HepG2 (cell line): ENCODE results near the gene CDK5RAP1. TPM values are rescaled to one million over a fixed set of nuclear protein-coding genes. Genes with fewer than 3 reads are reported as not detected.

Experiments used
- CAMTA2 ChIP-seq: sonication (generic); formaldehyde crosslinking; IDR thresholded peaks from 2 replicates; pipeline ENCODE4 v1.4.0; 2020; ENCODE audit warnings: mild to moderate bottlenecking, missing genetic modification reagents, borderline replicate concordance
- CEBPB ChIP-seq: IDR thresholded peaks from 2 replicates; pipeline ENCODE4 v1.6.1; 2011; ENCODE audit warnings: low read depth, low read length, improper control_type of control experiment, borderline replicate concordance
- ESRRA ChIP-seq: sonication (generic); formaldehyde crosslinking; IDR thresholded peaks from 2 replicates; pipeline ENCODE4 v1.5.1; 2020; ENCODE audit warnings: mild to moderate bottlenecking, low read depth, missing genetic modification reagents
- HCFC1 ChIP-seq: fragments of 150-350 bp; IDR thresholded peaks from 2 replicates; pipeline ENCODE4 v1.6.1; 2014; ENCODE audit warnings: low read depth, low read length
- KLF15 ChIP-seq: sonication (generic); formaldehyde crosslinking; IDR thresholded peaks from 2 replicates; pipeline ENCODE4 v1.8.1; 2023; ENCODE audit warnings: borderline replicate concordance, mild to moderate bottlenecking, inconsistent platforms, missing genetic modification reagents, mixed read lengths
- RBFOX2 ChIP-seq: fragments of 200-400 bp; formaldehyde crosslinking; IDR thresholded peaks from 2 replicates; pipeline ENCODE4 v1.6.1; 2017; ENCODE audit warnings: low read depth, mild to moderate bottlenecking, low read length
- RORA ChIP-seq: sonication (generic); formaldehyde crosslinking; IDR thresholded peaks from 2 replicates; pipeline ENCODE4 v1.5.0; 2020; ENCODE audit warnings: mild to moderate bottlenecking, missing genetic modification reagents, moderate library complexity
- TCF7 ChIP-seq: sonication (generic); IDR thresholded peaks from 2 replicates; pipeline ENCODE4 v1.6.1; 2016; ENCODE audit warnings: antibody characterized with exemption, low read depth
- U2AF1 ChIP-seq: fragments of 200-400 bp; formaldehyde crosslinking; optimal IDR thresholded peaks from 2 replicates; pipeline ENCODE3; 2017; ENCODE audit warnings: mild to moderate bottlenecking, low read depth, low read length
- ZNF12 ChIP-seq: sonication (generic); formaldehyde crosslinking; IDR thresholded peaks from 2 replicates; pipeline ENCODE4 v1.5.0; 2020; ENCODE audit warnings: missing genetic modification reagents
- ZNF468 ChIP-seq: sonication (generic); formaldehyde crosslinking; IDR thresholded peaks from 2 replicates; pipeline ENCODE4 v1.8.0; 2022; ENCODE audit warnings: mild to moderate bottlenecking, moderate library complexity, missing genetic modification reagents
- polyA plus RNA-seq, 8 experiments: library from polyadenylated mRNA; depleted of rRNA in 3 of 8; stranded (reverse) in 7 of 8; unstranded in 1 of 8; fragments of >200 nt; fragmentation: Illumina TruSeq in 4 of 8; extraction: Trizol in 4 of 8; gene quantifications; 2 replicates each; pipeline versions ENCODE4 v1.2.1 to v1.2.3, GENCODE V29; 2011 to 2016; ENCODE audit warnings: low read depth in 4 of 8, missing spikeins in 1 of 8, mixed read lengths in 1 of 8; ENCODE audit not compliant: insufficient read depth in 1 of 8
- total RNA-seq, 5 experiments: library from RNA; depleted of rRNA; stranded (reverse); fragments of >200 nt; fragmentation: Illumina TruSeq; extraction: Trizol; gene quantifications; 2 replicates each; pipeline ENCODE4 v1.2.3, GENCODE V29; 2016; ENCODE audit warnings: low read depth in 1 of 5
- TF ChIP-seq, protein P1 (sequence below): sonication (generic); formaldehyde crosslinking; IDR thresholded peaks from 2 replicates; pipeline ENCODE4 v1.5.0; 2020; ENCODE audit warnings: mild to moderate bottlenecking, missing genetic modification reagents, borderline replicate concordance
- TF ChIP-seq, protein P2 (sequence below): sonication (generic); formaldehyde crosslinking; IDR thresholded peaks from 2 replicates; pipeline ENCODE4 v1.8.0; 2022; ENCODE audit warnings: mild to moderate bottlenecking, missing genetic modification reagents, moderate library complexity
- TF ChIP-seq, protein P3 (sequence below): sonication (generic); formaldehyde crosslinking; IDR thresholded peaks from 2 replicates; pipeline ENCODE4 v1.5.0; 2020; ENCODE audit warnings: missing genetic modification reagents, mild to moderate bottlenecking, borderline replicate concordance
- TF ChIP-seq, protein P4 (sequence below): sonication (generic); formaldehyde crosslinking; IDR thresholded peaks from 2 replicates; pipeline ENCODE4 v1.5.0; 2020; ENCODE audit warnings: missing genetic modification reagents

The CDK5RAP1 gene
- total and polyA plus RNA-seq, 2 of the 13 experiments (the other 11 are each of a cell fraction or from before 2014, with no cell fraction given) = 53.6 to 98.2 TPM

DNA sequence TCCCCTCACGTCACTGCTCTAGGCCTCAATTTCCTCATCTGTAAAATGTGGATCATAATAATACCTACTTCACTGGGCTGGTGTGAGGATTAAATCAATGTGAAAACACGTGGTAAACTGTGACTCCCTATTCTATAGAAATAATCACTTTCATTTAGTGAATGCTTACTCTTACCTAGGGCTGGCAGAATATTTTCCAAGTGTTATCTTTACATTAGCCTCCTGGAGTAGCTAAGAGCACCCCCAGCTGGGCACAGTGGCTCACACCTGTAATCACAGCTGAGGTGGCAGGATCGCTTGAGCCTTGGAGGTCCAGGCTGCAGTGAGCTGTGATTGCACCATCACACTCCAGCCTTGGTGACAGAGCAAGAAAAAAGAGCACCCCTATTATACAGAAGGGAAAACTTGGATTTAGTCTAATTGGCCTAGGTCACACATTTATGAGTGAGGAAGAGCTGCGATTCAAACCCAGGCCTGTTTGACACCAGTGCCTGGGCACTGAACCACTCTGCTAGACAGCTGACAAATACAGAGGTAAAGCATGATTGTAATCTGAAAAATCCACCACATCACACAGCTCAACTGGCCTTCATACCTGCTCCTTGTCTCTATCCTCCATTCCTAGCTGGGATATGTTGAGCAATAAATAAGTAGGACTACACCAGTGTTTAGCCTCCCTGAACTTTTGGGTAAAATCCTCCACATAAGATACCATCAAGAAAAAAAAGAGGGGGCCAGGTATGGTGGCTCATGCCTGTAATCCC lies 43.7 kb upstream of the CDK5RAP1 start (continued):
- TF ChIP-seq, protein P1, sequence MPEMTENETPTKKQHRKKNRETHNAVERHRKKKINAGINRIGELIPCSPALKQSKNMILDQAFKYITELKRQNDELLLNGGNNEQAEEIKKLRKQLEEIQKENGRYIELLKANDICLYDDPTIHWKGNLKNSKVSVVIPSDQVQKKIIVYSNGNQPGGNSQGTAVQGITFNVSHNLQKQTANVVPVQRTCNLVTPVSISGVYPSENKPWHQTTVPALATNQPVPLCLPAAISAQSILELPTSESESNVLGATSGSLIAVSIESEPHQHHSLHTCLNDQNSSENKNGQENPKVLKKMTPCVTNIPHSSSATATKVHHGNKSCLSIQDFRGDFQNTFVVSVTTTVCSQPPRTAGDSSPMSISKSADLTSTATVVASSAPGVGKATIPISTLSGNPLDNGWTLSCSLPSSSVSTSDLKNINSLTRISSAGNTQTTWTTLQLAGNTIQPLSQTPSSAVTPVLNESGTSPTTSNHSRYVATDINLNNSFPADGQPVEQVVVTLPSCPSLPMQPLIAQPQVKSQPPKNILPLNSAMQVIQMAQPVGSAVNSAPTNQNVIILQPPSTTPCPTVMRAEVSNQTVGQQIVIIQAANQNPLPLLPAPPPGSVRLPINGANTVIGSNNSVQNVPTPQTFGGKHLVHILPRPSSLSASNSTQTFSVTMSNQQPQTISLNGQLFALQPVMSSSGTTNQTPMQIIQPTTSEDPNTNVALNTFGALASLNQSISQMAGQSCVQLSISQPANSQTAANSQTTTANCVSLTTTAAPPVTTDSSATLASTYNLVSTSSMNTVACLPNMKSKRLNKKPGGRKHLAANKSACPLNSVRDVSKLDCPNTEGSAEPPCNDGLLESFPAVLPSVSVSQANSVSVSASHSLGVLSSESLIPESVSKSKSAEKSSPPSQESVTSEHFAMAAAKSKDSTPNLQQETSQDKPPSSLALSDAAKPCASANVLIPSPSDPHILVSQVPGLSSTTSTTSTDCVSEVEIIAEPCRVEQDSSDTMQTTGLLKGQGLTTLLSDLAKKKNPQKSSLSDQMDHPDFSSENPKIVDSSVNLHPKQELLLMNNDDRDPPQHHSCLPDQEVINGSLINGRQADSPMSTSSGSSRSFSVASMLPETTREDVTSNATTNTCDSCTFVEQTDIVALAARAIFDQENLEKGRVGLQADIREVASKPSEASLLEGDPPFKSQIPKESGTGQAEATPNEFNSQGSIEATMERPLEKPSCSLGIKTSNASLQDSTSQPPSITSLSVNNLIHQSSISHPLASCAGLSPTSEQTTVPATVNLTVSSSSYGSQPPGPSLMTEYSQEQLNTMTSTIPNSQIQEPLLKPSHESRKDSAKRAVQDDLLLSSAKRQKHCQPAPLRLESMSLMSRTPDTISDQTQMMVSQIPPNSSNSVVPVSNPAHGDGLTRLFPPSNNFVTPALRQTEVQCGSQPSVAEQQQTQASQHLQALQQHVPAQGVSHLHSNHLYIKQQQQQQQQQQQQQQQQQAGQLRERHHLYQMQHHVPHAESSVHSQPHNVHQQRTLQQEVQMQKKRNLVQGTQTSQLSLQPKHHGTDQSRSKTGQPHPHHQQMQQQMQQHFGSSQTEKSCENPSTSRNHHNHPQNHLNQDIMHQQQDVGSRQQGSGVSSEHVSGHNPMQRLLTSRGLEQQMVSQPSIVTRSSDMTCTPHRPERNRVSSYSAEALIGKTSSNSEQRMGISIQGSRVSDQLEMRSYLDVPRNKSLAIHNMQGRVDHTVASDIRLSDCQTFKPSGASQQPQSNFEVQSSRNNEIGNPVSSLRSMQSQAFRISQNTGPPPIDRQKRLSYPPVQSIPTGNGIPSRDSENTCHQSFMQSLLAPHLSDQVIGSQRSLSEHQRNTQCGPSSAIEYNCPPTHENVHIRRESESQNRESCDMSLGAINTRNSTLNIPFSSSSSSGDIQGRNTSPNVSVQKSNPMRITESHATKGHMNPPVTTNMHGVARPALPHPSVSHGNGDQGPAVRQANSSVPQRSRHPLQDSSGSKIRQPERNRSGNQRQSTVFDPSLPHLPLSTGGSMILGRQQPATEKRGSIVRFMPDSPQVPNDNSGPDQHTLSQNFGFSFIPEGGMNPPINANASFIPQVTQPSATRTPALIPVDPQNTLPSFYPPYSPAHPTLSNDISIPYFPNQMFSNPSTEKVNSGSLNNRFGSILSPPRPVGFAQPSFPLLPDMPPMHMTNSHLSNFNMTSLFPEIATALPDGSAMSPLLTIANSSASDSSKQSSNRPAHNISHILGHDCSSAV (CRISPR knock-in tag) = no peak
- TF ChIP-seq, protein P2, sequence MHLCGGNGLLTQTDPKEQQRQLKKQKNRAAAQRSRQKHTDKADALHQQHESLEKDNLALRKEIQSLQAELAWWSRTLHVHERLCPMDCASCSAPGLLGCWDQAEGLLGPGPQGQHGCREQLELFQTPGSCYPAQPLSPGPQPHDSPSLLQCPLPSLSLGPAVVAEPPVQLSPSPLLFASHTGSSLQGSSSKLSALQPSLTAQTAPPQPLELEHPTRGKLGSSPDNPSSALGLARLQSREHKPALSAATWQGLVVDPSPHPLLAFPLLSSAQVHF = no peak
- no peak for TF ChIP-seq RORA
- no peak for TF ChIP-seq ESRRA (CRISPR knock-in tag)
- no peak for TF ChIP-seq ZNF468 (CRISPR knock-in tag)
- no peak for TF ChIP-seq TCF7
- TF ChIP-seq RBFOX2 = no peak
- TF ChIP-seq, protein P3, sequence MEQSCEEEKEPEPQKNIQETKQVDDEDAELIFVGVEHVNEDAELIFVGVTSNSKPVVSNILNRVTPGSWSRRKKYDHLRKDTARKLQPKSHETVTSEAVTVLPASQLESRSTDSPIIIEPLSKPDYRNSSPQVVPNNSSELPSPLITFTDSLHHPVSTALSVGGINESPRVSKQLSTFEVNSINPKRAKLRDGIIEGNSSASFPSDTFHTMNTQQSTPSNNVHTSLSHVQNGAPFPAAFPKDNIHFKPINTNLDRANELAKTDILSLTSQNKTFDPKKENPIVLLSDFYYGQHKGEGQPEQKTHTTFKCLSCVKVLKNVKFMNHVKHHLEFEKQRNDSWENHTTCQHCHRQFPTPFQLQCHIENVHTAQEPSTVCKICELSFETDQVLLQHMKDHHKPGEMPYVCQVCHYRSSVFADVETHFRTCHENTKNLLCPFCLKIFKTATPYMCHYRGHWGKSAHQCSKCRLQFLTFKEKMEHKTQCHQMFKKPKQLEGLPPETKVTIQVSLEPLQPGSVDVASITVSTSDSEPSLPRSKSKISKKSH (CRISPR knock-in tag) = no peak
- no peak for TF ChIP-seq CAMTA2 (CRISPR knock-in tag)
- TF ChIP-seq HCFC1 = no peak
- TF ChIP-seq, protein P4, sequence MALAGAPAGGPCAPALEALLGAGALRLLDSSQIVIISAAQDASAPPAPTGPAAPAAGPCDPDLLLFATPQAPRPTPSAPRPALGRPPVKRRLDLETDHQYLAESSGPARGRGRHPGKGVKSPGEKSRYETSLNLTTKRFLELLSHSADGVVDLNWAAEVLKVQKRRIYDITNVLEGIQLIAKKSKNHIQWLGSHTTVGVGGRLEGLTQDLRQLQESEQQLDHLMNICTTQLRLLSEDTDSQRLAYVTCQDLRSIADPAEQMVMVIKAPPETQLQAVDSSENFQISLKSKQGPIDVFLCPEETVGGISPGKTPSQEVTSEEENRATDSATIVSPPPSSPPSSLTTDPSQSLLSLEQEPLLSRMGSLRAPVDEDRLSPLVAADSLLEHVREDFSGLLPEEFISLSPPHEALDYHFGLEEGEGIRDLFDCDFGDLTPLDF (CRISPR knock-in tag) = no peak
- no peak for TF ChIP-seq ZNF12 (CRISPR knock-in tag)
- TF ChIP-seq U2AF1 = no peak
- no peak for TF ChIP-seq KLF15 (CRISPR knock-in tag)
- TF ChIP-seq CEBPB = peak; percentile 89
